IMR-90 (cell line): Measurements from ENCODE around the gene MEGF11. TPM values are rescaled to one million over a fixed set of nuclear protein-coding genes. Genes with fewer than 3 reads are reported as not detected.

Experiments
- ATAC-seq: fragments of 200-7000 bp; cut with Tn5 transposase; 2 replicates; pipeline ENCODE4 v1.9.1; 2020; ENCODE audit warnings: low read depth, mild to moderate bottlenecking, moderate library complexity
- BruUV-seq: library from RNA; stranded (reverse); fragments of 400-500 nt; replicated peaks from 2 replicates; lab custom pipeline; 2021; lab: Mats Ljungman, UMichigan
- CTCF ChIA-PET: fragments of 300-600 bp; formaldehyde crosslinking; extraction: SDS; loops from one replicate; lab custom pipeline; 2021; ENCODE audit warnings: antibody characterized with exemption; lab: Yijun Ruan, JAX
- POLR2A ChIA-PET: fragments of 300-600 bp; sonication (Branson Sonifier 250); formaldehyde crosslinking; loops from one replicate; lab custom pipeline; 2022; ENCODE audit warnings: antibody characterized with exemption; ENCODE audit not compliant: unreplicated experiment; lab: Charles Lee
- DNase-seq: peaks from one replicate; pipeline ENCODE4 v3.0.0; 2013
- H2AFZ ChIP-seq: replicated peaks from 2 replicates; pipeline ENCODE3; 2013; ENCODE audit warnings: low read length, mild to moderate bottlenecking; ENCODE audit not compliant: poor library complexity
- H2AK5ac ChIP-seq: 2 replicates; pipeline ENCODE4 v1.6.1; 2013; ENCODE audit warnings: low read depth, low read length, inconsistent platforms
- H2AK9ac ChIP-seq: replicated peaks from 2 replicates; pipeline ENCODE3; 2013; ENCODE audit warnings: mild to moderate bottlenecking, low read depth, low read length, moderate library complexity; ENCODE audit not compliant: poor library complexity
- H2BK120ac ChIP-seq: 2 replicates; pipeline ENCODE4 v1.6.1; 2013; ENCODE audit warnings: low read depth, low read length, inconsistent platforms
- H2BK15ac ChIP-seq: 3 replicates; pipeline ENCODE4 v1.6.1; 2013; ENCODE audit warnings: low read depth, low read length, inconsistent platforms
- H2BK20ac ChIP-seq: 2 replicates; pipeline ENCODE4 v1.6.1; 2013; ENCODE audit warnings: low read depth, mild to moderate bottlenecking, inconsistent platforms, low read length, moderate library complexity
- H2BK5ac ChIP-seq: 2 replicates; pipeline ENCODE4 v1.6.1; 2013; ENCODE audit warnings: mild to moderate bottlenecking, low read depth, low read length, inconsistent platforms; ENCODE audit not compliant: poor library complexity, severe bottlenecking
- H3K14ac ChIP-seq: replicated peaks from 2 replicates; pipeline ENCODE4 v1.6.1; 2013; ENCODE audit warnings: low read depth, low read length, inconsistent platforms
- H3K18ac ChIP-seq: 2 replicates; pipeline ENCODE4 v1.6.1; 2013; ENCODE audit warnings: low read depth, low read length, control low read depth
- H3K23ac ChIP-seq: 2 replicates; pipeline ENCODE4 v1.6.1; 2013; ENCODE audit warnings: low read depth, low read length, inconsistent platforms
- H3K27ac ChIP-seq: 2 replicates; pipeline ENCODE4 v1.5.1; 2013; ENCODE audit warnings: mild to moderate bottlenecking, control low read depth, low read length; ENCODE audit not compliant: insufficient read depth
- H3K27me3 ChIP-seq: 2 replicates; pipeline ENCODE4 v1.6.1; 2013; ENCODE audit warnings: low read length; ENCODE audit not compliant: control insufficient read depth, insufficient read depth
- H3K36me3 ChIP-seq: 2 replicates; pipeline ENCODE4 v1.6.1; 2013; ENCODE audit warnings: low read length, mixed read lengths; ENCODE audit not compliant: control insufficient read depth, insufficient read depth
- H3K4ac ChIP-seq: 2 replicates; pipeline ENCODE4 v1.6.1; 2013; ENCODE audit warnings: low read depth, low read length, inconsistent platforms
- H3K4me1 ChIP-seq: 2 replicates; pipeline ENCODE4 v1.6.1; 2013; ENCODE audit warnings: low read length, mixed read lengths; ENCODE audit not compliant: control insufficient read depth, insufficient read depth
- H3K4me2 ChIP-seq: 2 replicates; pipeline ENCODE4 v1.6.1; 2013; ENCODE audit warnings: low read depth, mild to moderate bottlenecking, control low read depth, low read length, moderate library complexity
- H3K4me3 ChIP-seq: 2 replicates; pipeline ENCODE4 v1.5.1; 2013; ENCODE audit warnings: low read depth, mild to moderate bottlenecking, control low read depth, low read length, moderate library complexity; ENCODE audit not compliant: insufficient read depth
- H3K56ac ChIP-seq: 2 replicates; pipeline ENCODE4 v1.6.1; 2013; ENCODE audit warnings: low read length, inconsistent platforms; ENCODE audit not compliant: insufficient read depth; ENCODE audit errors: extremely low read depth
- H3K79me1 ChIP-seq, 2 experiments: 2 replicates each; pipeline ENCODE4 v1.6.1; 2013; ENCODE audit warnings: low read length in 2 of 2, inconsistent platforms in 1 of 2, low read depth in 1 of 2
- H3K9ac ChIP-seq: 2 replicates; pipeline ENCODE4 v1.6.1; 2013; ENCODE audit warnings: low read depth, low read length, control low read depth
- H3K9me1 ChIP-seq: 2 replicates; pipeline ENCODE4 v1.6.1; 2013; ENCODE audit warnings: low read length, inconsistent platforms; ENCODE audit not compliant: insufficient read depth
- H3K9me3 ChIP-seq: 2 replicates; pipeline ENCODE4 v1.6.1; 2013; ENCODE audit warnings: low read length; ENCODE audit not compliant: control insufficient read depth, insufficient read depth
- H4K20me1 ChIP-seq: 2 replicates; pipeline ENCODE4 v1.6.1; 2013; ENCODE audit warnings: low read length, inconsistent platforms; ENCODE audit not compliant: insufficient read depth
- H4K5ac ChIP-seq: 2 replicates; pipeline ENCODE4 v1.6.1; 2013; ENCODE audit warnings: mild to moderate bottlenecking, low read depth, low read length, control low read depth
- H4K8ac ChIP-seq, 2 experiments: 2 replicates each; pipeline ENCODE4 v1.6.1; 2013; ENCODE audit warnings: low read depth in 2 of 2, low read length in 2 of 2, control low read depth in 1 of 2, inconsistent platforms in 1 of 2
- H4K91ac ChIP-seq: 2 replicates; pipeline ENCODE4 v1.6.1; 2013; ENCODE audit warnings: low read depth, low read length, inconsistent platforms; ENCODE audit not compliant: insufficient read depth
- CTCF ChIP-seq: conservative IDR thresholded peaks from 2 replicates; pipeline ENCODE4 v1.5.1; 2012; ENCODE audit warnings: mild to moderate bottlenecking, low read depth, low read length, improper control_type of control experiment
- USF2 ChIP-seq: fragments of 150-350 bp; IDR thresholded peaks from 2 replicates; pipeline ENCODE4 v1.6.1; 2017; ENCODE audit warnings: mild to moderate bottlenecking, antibody characterized with exemption, low read length, low read depth
- WGBS, 2 experiments: methylation state at CpG; one replicate each; pipeline versions ENCODE4 v1.1.5 to v1.1.7; 2013; ENCODE audit warnings: missing lambda C conversion rate in 2 of 2; ENCODE audit not compliant: insufficient read length in 1 of 2; ENCODE audit errors: extremely low coverage in 2 of 2; 5-methylcytosine and 5-hydroxymethylcytosine counted together
- dilution Hi-C: fragments of 300-500 bp; cut with HindIII; formaldehyde crosslinking; loops from one replicate; pipeline ENCODE4 v1.14.3; 2018; ENCODE audit warnings: low sequenced_read_pairs; ENCODE audit not compliant: unreplicated experiment
- in situ Hi-C: fragments of 300-500 bp; cut with MboI; formaldehyde crosslinking; loops from 3 replicates; pipeline ENCODE4 v1.14.3; 2019; ENCODE audit warnings: low sequenced_read_pairs, inconsistent platforms, mixed read lengths
- intact Hi-C: fragments of 100-400 bp; cut with micrococcal nuclease; formaldehyde crosslinking; loops from 2 replicates; pipeline ENCODE4 v1.10.0; 2022
- polyA plus RNA-seq, 3 experiments: library from polyadenylated mRNA; depleted of rRNA; stranded (reverse); fragments of >200 nt; gene quantifications; 2 replicates each; pipeline ENCODE4 v1.2.3, GENCODE V29; 2012; ENCODE audit warnings: low replicate concordance in 1 of 3
- total RNA-seq: library from RNA; depleted of rRNA; stranded (reverse); fragments of >200 nt; gene quantifications from 2 replicates; pipeline ENCODE4 v1.2.3, GENCODE V29; 2012

Gene MEGF11
- total and polyA plus RNA-seq, 2 of the 4 experiments (the other 2 are of a cell fraction): not detected

GRCh38 chr15:66222273-66223198 is 31.0 kb downstream of the MEGF11 start:
- Histone ChIP-seq H3K4me2 (no peak overlapping the region), H3K18ac (no peak overlapping the region), H2BK20ac (no peak overlapping the region), H2AFZ (no peak overlapping the region), H3K27me3 (peaks cover 36% of the 10 kb centered on the region), H2BK5ac (no peak overlapping the region), H3K23ac (no peak overlapping the region), H4K91ac (no peak overlapping the region), H3K36me3 (no peaks in the 10 kb centered on the region), H3K14ac (no peak overlapping the region), H3K56ac (no peak overlapping the region), H3K79me1 (no peaks in the 10 kb centered on the region), H2BK120ac (no peak overlapping the region), H4K5ac (no peak overlapping the region), H3K4me3 (no peak overlapping the region), H4K20me1 (no peaks in the 10 kb centered on the region), H3K9me3 (no peaks in the 10 kb centered on the region), H3K9me1 (no peaks in the 10 kb centered on the region), H2AK5ac (no peak overlapping the region), H2BK15ac (no peak overlapping the region), H3K27ac (no peak overlapping the region), H3K9ac (no peak overlapping the region), H3K4ac (no peak overlapping the region), H3K4me1 (no peaks in the 10 kb centered on the region), H4K8ac (no peak overlapping the region), H2AK9ac (no peak overlapping the region)
- ChIA-PET POLR2A (no interaction called here), CTCF (no interaction called here)
- intact Hi-C loops: no loop called here
- TF ChIP-seq USF2 (no peak), CTCF (no peak)
- no TSS peak for BruUV-seq
- WGBS, 2 experiments: 42% methylated on average over 2 of the region's 11 CpGs; no CpG with 5 or more reads in 1 of the 2 experiments
- in situ Hi-C loops: no loop called here
- DNase-seq (no peak), ATAC-seq (no peak)
- dilution Hi-C loops: no loop called here
